HepG2 (cell line): ENCODE data around the gene DST.

ENCODE experiments used
- HOXD1 ChIP-seq: sonication (generic); formaldehyde crosslinking; IDR thresholded peaks from 2 replicates; pipeline ENCODE4 v1.5.0; 2020; ENCODE audit warnings: missing genetic modification reagents
- MAFK ChIP-seq, 2 experiments: IDR thresholded peaks in 1 of 2; conservative IDR thresholded peaks in 1 of 2; 2 replicates each; pipeline ENCODE4 v1.6.1; 2011; ENCODE audit warnings: improper control_type of control experiment in 2 of 2, low read length in 2 of 2
- MYPOP ChIP-seq: sonication (generic); formaldehyde crosslinking; IDR thresholded peaks from 2 replicates; pipeline ENCODE4 v1.8.1; 2023; ENCODE audit warnings: mild to moderate bottlenecking, moderate library complexity, missing genetic modification reagents
- NPAS2 ChIP-seq: sonication (generic); formaldehyde crosslinking; IDR thresholded peaks from 2 replicates; pipeline ENCODE4 v1.8.0; 2022; ENCODE audit warnings: mild to moderate bottlenecking, missing genetic modification reagents, borderline replicate concordance
- SP1 ChIP-seq, 2 experiments: fragments of 450-650 bp in 1 of 2; sonication (generic) in 1 of 2; formaldehyde crosslinking in 1 of 2; IDR thresholded peaks; 2 replicates each; pipeline versions ENCODE4 v1.4.0 to v1.6.1; 2016 to 2020; ENCODE audit warnings: missing genetic modification reagents in 1 of 2
- ZHX2 ChIP-seq, 2 experiments: sonication (generic) in 1 of 2; formaldehyde crosslinking in 1 of 2; IDR thresholded peaks; 2 replicates each; pipeline versions ENCODE4 v1.6.1 to v1.9.0; 2014 to 2022; ENCODE audit warnings: antibody characterized with exemption in 1 of 2, borderline replicate concordance in 1 of 2, inconsistent platforms in 1 of 2, low read depth in 1 of 2, missing genetic modification reagents in 1 of 2
- ZKSCAN1 ChIP-seq: fragments of 150-350 bp; IDR thresholded peaks from 2 replicates; pipeline ENCODE4 v1.6.1; 2014; ENCODE audit warnings: low read length
- TF ChIP-seq, protein P1 (sequence below): IDR thresholded peaks from 2 replicates; pipeline ENCODE4 v1.6.1; 2016; ENCODE audit warnings: missing compliant biosample characterization, missing genetic modification reagents, borderline replicate concordance

DNA sequence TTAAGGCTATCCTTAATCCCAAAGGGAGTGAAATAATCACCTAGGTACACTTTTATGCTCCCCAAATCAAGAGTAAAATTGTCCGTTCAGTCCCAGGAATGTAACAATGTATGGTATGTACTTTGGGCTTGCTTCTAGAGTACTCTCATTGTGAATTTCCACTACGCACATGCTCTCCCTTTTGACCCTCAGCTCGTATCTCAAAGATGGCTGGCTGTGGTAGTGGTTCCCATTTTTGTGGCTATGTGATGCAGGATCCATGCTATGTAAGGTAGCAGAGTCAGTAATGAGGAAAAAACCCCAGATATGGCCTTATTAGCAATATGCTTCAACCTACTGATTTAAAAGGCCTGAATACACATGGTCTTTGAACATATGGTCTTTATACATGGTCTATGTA lies 133.7 kb downstream of the DST start:
- TF ChIP-seq MAFK (conservative IDR thresholded peaks at IDR 0.05 in 1 of 2, IDR thresholded peaks at IDR 0.05 in 1 of 2; ENCODE audit: low read length in 2 of 2) (no peak), NPAS2 (CRISPR knock-in tag) (no peak), ZHX2 (IDR thresholded peaks at IDR 0.05; ENCODE audit: low read depth) (no peak), ZHX2 (CRISPR knock-in tag; IDR thresholded peaks at IDR 0.05; ENCODE audit: borderline replicate concordance) (no peak), ZKSCAN1 (no peak), HOXD1 (no peak), MYPOP (CRISPR knock-in tag) (no peak), SP1 (IDR thresholded peaks at IDR 0.05) (no peak), SP1 (CRISPR knock-in tag; IDR thresholded peaks at IDR 0.05) (no peak)
- TF ChIP-seq, protein P1, sequence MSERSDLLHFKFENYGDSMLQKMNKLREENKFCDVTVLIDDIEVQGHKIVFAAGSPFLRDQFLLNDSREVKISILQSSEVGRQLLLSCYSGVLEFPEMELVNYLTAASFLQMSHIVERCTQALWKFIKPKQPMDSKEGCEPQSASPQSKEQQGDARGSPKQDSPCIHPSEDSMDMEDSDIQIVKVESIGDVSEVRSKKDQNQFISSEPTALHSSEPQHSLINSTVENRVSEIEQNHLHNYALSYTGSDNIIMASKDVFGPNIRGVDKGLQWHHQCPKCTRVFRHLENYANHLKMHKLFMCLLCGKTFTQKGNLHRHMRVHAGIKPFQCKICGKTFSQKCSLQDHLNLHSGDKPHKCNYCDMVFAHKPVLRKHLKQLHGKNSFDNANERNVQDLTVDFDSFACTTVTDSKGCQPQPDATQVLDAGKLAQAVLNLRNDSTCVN (CRISPR knock-in tag), result no peak
